Effector memory CD8-positive, alpha-beta T cell (primary cell): ENCODE data around the gene ELAVL1.

ENCODE experiments used
- ATAC-seq: fragments of 150-1000 bp; cut with Tn5 transposase; replicated peaks from 2 replicates; pipeline ENCODE4 v1.10.0; 2021; ENCODE audit warnings: mild to moderate bottlenecking, moderate library complexity
- DNase-seq, 3 experiments: peaks; one replicate each; pipeline ENCODE4 v3.0.0; 2021
- H3K27ac Mint-ChIP-seq, 2 donors: one replicate each; pipeline ENCODE4 v1.8.0; 2022; ENCODE audit warnings: mild to moderate bottlenecking in 2 of 2, mixed read lengths in 2 of 2, moderate library complexity in 2 of 2
- H3K27me3 Mint-ChIP-seq, 2 donors: one replicate each; pipeline ENCODE4 v1.8.0; 2022; ENCODE audit warnings: mixed read lengths in 2 of 2
- H3K36me3 Mint-ChIP-seq: one replicate; pipeline ENCODE4 v1.8.0; 2022; ENCODE audit warnings: mild to moderate bottlenecking, moderate library complexity, mixed read lengths; ENCODE audit not compliant: insufficient read depth
- H3K4me1 Mint-ChIP-seq, 2 donors: one replicate each; pipeline ENCODE4 v1.8.0; 2022; ENCODE audit warnings: low read depth in 2 of 2, mixed read lengths in 2 of 2
- H3K4me3 Mint-ChIP-seq, 2 donors: one replicate each; pipeline ENCODE4 v1.8.0; 2022; ENCODE audit warnings: mild to moderate bottlenecking in 2 of 2, mixed read lengths in 2 of 2, moderate library complexity in 2 of 2
- H3K9me3 Mint-ChIP-seq, 2 donors: one replicate each; pipeline ENCODE4 v1.8.0; 2022; ENCODE audit warnings: mixed read lengths in 2 of 2

ELAVL1 gene

DNA sequence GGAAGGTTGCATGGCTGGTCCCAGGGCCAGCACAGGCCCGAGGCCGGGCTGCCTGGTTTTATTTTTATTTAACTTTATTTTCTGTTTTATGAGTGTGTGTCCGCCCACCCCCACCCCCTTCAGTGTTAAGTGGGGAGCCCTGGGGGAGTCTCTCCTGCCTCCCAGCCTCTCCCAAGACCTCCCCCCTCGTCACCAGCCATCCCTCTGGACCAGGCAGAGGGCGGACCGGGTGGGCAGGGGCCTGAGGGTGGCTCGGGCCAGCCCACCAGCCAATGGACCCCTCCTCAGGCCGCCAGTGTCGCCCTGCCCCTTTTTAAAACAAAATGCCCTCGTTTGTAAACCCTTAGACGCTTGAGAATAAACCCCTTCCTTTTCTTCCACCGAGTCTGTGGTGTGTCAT, 91.3 kb downstream of the ELAVL1 start:
- ATAC-seq (no peak), DNase-seq (no peak)
- no peak overlapping the region for H3K4me3 Mint-ChIP-seq
- H3K9me3 Mint-ChIP-seq, result no peaks in the 10 kb centered on the region
- peaks cover 63% of the 10 kb centered on the region for H3K36me3 Mint-ChIP-seq
- H3K4me1 Mint-ChIP-seq, result peaks cover 13 to 17% of the 10 kb centered on the region in 2 donors
- H3K27me3 Mint-ChIP-seq, result peaks cover 5 to 27% of the 10 kb centered on the region in 2 donors
- no peak overlapping the region for H3K27ac Mint-ChIP-seq

DNA sequence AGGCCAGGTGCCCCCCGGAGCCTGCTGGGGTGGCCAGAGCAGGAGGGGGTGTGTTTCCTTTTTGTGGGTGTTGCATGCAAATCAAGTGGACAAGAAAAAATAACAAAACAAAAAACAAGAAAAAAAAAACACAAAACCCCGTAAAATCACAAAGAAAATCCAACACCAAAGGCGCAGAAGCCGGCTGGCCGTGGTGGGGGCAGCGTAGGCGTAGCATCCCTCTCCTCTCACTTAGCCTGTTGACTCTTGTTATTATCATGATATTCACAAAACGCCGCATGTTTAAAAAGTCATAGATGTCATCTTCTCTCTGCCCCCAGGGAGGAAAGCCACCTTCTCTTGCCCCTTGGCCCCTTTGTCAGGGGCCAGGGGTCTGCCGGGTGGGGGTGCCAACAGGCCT, 91.8 kb downstream of the ELAVL1 start:
- no peak for DNase-seq
- Mint-ChIP-seq H3K4me3 (no peak overlapping the region), H3K36me3 (peaks cover 64% of the 10 kb centered on the region), H3K27ac (no peak overlapping the region), H3K9me3 (no peaks in the 10 kb centered on the region), H3K4me1 (peaks cover 13 to 17% of the 10 kb centered on the region in 2 donors), H3K27me3 (peaks cover 5 to 27% of the 10 kb centered on the region in 2 donors)
- no peak for ATAC-seq

DNA sequence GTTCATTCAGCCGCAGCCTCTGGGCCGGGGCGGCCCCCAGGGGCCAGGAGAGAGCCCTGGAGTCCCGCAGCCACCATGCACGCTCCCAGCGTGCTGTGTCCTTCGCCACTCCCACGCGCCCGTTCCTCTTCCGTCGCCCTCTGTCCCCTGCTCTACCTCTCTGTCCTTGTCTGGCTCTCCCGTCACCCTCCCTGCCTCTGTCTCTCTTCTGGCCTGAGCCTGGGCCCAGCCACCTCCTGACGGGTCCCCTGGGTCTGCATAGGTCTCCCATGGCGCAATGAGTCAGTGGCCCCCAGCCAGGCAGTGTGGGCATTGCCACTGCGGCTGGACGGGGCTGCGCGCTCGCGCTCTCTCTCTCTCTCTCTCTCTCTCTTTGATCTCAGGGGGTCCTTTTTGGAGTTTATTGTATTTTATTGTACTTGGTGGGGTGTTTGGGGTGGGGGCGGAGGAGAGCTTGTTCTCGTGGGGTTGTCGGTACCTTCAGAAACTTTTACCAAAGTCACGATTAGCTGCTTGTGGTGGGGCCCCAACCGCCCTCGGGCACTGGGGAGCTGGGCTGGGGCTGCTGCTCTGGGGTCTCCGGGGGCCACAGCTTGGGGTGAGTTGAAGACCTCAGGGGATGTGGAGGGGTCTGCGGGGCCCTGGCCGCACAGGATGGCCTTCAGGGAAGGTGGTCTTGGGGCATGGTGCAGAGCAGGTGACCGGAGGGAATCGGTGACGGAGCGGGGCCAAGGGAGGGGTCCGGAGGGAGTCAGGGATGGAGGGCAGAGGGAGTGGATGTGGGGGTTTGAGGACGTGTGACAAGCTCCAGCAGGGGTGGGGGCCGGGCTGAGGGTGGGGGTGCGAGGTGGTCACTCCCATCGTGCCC, 92.5 kb downstream of the ELAVL1 start:
- Mint-ChIP-seq H3K4me3 (peak overlapping the region in 1 of 2 donors; percentile 59), H3K9me3 (no peaks in the 10 kb centered on the region), H3K27me3 (peaks cover 5 to 22% of the 10 kb centered on the region in 2 donors), H3K27ac (peak overlapping the region in 1 of 2 donors; percentile 73), H3K4me1 (peaks cover 12 to 19% of the 10 kb centered on the region in 2 donors), H3K36me3 (peaks cover 71% of the 10 kb centered on the region)
- DNase-seq (no peak), ATAC-seq (no peak)

DNA sequence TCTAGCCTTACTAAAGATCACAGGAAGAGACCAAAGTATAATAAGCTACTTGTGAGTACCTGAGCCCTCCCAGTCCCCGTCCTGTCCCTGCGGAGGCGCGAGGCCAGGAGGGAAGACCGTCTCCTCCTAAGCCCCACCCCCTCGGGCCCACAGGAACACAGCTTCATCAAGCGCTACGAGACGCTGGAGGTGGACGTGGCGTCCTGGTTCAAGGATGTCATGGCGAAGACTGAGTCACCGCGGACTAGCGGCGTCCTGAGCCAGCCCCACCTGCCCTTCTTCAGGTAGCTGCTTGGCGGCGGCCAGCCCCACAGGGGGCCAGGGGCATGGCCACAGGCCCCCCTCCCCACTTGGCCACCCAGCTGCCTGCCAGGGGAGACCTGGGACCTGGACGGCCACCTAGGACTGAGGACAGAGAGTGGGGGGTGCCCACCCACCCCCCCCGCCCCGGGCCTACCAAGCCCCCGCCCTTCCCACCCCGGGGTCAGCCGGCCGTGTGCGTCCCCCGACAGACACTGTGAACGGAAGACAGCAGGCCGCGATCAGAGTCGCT, 93.2 kb downstream of the ELAVL1 start:
- ATAC-seq, result no peak

DNA sequence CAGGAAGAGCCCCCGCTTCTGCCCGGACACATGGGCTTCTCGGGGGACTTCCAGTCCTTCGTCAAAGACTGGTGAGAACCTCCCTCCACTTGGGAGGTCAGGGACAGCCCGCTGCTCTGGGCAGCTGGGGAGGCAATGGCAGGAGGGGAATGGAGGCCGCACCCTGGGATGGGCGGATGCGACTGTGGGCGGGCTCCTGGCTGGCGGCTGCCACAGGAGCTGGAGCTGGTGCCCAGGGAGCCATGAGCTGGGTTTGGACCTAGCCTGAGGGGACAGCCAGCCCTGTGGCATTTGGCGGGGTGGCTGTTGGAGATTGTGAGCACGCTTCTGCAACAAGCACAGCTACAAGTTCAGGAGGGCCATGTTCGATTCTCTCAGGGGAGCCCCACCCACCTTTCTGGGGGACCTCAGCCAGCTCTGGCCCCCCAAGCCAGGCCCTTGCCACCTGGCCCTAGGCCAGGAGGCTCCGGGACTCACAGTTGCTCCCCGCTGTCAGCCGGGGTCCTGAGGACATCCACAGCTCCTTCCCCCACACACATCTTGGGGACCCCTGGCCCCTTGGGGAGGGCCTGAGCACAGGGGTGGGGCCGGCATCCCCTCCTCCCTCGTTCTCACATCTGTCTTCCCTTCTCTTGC, 93.8 kb downstream of the ELAVL1 start:
- Mint-ChIP-seq H3K27me3 (peaks cover 5 to 17% of the 10 kb centered on the region in 2 donors), H3K27ac (peak overlapping the region in 1 of 2 donors; percentile 41), H3K4me3 (no peak overlapping the region), H3K36me3 (peaks cover 69% of the 10 kb centered on the region), H3K9me3 (no peaks in the 10 kb centered on the region), H3K4me1 (peaks cover 14 to 16% of the 10 kb centered on the region in 2 donors)
- DNase-seq, result no peak
- no peak for ATAC-seq

More for the DNA sequence above, 93.2 kb downstream of the ELAVL1 start:
- Mint-ChIP-seq H3K27ac (peak overlapping the region in 1 of 2 donors; percentile 73), H3K27me3 (peaks cover 5 to 17% of the 10 kb centered on the region in 2 donors), H3K4me3 (no peak overlapping the region), H3K9me3 (no peaks in the 10 kb centered on the region), H3K36me3 (peaks cover 71% of the 10 kb centered on the region), H3K4me1 (peaks cover 13 to 17% of the 10 kb centered on the region in 2 donors)
- no peak for DNase-seq

DNA sequence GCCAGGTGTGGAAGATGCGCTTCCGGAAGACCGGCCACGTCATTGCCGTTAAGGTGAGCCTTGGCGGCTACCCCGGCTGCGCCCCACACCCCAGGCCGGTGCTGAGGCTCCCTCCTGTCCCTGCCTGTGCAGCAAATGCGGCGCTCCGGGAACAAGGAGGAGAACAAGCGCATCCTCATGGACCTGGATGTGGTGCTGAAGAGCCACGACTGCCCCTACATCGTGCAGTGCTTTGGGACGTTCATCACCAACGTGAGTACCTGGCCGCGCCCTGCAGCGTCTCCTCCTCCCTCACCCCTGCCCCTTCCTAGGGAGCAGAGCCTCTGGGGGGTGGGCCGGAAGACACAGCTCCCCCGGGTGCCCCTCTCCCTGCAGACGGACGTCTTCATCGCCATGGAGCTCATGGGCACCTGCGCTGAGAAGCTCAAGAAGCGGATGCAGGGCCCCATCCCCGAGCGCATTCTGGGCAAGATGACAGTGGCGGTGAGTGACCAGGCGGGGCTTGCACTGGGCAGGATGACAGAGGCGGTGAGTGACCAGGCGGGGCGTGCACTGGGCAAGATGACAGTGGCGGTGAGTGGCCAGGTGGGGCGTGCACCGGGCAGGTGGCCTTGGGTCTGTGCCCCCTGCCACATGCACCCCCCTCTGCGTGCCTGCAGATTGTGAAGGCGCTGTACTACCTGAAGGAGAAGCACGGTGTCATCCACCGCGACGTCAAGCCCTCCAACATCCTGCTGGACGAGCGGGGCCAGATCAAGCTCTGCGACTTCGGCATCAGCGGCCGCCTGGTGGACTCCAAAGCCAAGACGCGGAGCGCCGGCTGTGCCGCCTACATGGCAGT, 94.9 kb downstream of the ELAVL1 start:
- peaks cover 3 to 13% of the 10 kb centered on the region in 2 donors for H3K27me3 Mint-ChIP-seq
- peaks cover 70% of the 10 kb centered on the region for H3K36me3 Mint-ChIP-seq
- H3K9me3 Mint-ChIP-seq, result no peaks in the 10 kb centered on the region
- DNase-seq (no peak), ATAC-seq (no peak)
- H3K27ac Mint-ChIP-seq, result no peak overlapping the region
- no peak overlapping the region for H3K4me3 Mint-ChIP-seq
- peaks cover 15 to 22% of the 10 kb centered on the region in 2 donors for H3K4me1 Mint-ChIP-seq

DNA sequence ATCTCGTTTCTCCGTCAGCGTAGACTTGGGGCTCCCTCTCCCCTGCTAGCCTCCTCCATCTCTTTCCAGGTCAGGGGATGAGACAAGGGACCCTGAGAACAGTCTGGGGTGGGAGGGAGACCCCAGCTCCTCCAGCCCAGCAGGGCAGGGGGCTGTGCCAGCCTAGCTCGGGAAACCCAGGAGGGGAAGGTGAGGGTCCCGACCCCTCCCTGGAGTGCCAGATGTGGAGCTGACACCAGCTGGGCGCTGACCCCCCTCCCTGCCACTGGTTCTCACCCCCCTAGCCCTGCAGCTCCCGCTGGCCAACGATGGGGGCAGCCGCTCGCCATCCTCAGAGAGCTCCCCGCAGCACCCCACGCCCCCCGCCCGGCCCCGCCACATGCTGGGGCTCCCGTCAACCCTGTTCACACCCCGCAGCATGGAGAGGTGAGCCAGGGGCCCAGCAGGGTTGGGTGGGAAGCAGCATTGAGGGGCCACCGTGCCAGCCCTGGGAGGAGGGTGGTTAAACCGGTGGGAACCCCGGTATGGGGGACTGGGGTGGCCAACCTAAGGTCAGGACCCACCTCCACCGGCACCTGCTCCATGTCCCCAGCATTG, 95.9 kb downstream of the ELAVL1 start:
- Mint-ChIP-seq H3K9me3 (no peaks in the 10 kb centered on the region), H3K27ac (no peak overlapping the region), H3K4me3 (peak overlapping the region in 1 of 2 donors; percentile 17), H3K36me3 (peaks cover 71% of the 10 kb centered on the region), H3K4me1 (peaks cover 21 to 31% of the 10 kb centered on the region in 2 donors), H3K27me3 (peaks cover 0 to 3% of the 10 kb centered on the region in 2 donors)
- ATAC-seq (no peak), DNase-seq (no peak)

DNA sequence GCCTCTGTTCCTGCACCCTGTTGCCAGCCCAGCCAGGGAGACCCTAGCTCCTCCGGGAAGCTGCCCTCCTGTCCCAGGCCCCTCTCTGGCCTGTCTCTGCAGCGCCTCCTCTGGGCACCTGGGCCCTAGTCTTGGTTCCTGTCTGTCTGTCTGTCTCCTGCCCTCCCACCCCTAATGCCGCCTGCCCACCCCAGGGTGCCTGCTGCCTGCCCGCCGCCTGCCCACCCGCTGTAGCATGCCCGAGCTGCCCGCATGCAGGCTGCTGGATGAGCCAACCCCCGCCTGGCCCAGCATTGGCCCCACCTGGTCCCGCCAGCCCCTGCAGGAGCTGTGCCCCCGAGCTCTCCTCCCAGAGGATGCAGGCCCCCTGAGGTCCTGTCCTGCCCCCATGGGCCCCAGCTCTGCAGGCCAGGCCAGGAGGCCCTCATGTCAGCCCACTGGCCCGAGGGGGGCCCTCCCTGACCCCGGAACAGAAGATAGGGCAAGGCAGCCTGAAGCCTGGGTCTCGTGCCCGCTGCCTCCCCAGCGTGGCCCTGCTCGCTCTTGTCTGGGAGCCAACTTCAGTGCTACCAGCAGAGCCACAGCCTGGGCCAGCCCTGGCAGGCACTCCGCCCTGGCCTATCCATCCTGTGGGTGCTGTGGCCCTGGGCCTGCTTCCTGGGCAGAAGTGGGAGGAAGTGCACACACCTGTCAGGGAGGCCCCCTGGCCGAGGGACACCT, 96.5 kb downstream of the ELAVL1 start:
- H3K27ac Mint-ChIP-seq, result no peak overlapping the region
- no peaks in the 10 kb centered on the region for H3K9me3 Mint-ChIP-seq
- no peak for DNase-seq
- H3K4me1 Mint-ChIP-seq, result peaks cover 23 to 33% of the 10 kb centered on the region in 2 donors
- H3K4me3 Mint-ChIP-seq, result no peak overlapping the region
- H3K36me3 Mint-ChIP-seq, result peaks cover 71% of the 10 kb centered on the region
- no peaks in the 10 kb centered on the region for H3K27me3 Mint-ChIP-seq
- ATAC-seq, result no peak
